GM19239 (cell line): ENCODE results near the gene PTPRN2.
"Not testable (repeated sequence)": the region's sequence is repeated elsewhere in the genome, so short reads cannot be mapped to it uniquely, and the experiment has no call there.

Source experiments
- DNase-seq: peaks from one replicate; pipeline ENCODE4 v3.0.0; 2011; ENCODE audit warnings: low spot score; ENCODE audit not compliant: insufficient read length
- FAIRE-seq: peaks from 2 replicates; lab custom pipeline; 2011; peaks lifted over from hg19 to GRCh38; lab: Jason Lieb, UNC

PTPRN2 gene

GRCh38 chr7:157993406-157994105 is 594.1 kb downstream of the PTPRN2 start:
- FAIRE-seq (no peak), DNase-seq (no peak)

DNA sequence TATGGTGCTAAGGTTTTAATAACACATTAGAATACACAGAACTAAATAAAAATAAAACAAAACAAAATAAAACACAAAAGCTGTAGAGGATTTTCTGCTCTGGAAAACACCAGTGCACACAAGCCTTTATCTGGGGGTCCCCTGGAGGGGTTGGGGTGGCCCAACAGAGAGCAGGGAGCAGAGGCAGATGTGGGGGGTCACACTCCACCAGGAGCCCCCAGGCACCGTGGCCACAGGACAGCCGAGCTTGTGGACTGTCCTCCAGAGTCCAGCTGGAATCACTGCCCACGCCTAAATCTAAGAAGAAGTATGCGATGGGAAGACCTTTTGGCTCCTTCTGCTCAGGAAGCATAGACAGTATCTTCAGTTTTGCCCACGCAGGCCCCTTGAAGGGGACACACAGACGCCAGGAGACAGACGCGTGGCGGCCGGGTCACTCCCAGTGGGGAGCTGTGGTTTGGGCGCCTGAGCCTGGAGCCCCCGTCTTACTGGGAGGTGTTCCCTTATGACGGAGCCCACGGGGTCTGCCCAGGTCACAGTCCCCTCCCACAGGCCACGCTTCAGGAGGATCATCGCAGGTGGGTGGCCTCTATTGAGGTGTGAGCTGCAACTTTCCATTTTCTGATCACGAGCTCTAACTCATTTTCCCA is 595.0 kb downstream of the PTPRN2 start:
- FAIRE-seq (no peak), DNase-seq (no peak)

DNA sequence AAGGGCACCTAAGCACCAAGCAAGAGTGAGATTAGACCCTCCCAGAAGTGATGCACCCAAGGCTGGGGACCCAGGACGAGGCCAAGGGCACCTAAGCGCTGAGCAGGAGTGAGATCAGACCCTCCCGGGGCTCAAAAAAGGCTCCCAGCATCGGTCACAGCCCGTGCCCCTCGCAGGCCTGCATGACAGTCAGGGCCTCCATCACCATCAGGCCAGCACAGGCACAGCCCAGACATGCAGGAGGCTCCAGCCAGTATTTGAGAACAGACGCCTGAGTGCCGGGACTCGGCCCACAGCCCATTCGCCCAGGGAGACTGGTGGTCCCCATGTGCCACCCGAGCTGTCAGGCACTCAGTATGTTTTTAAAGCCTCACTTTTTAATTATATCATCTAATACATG is 595.9 kb downstream of the PTPRN2 start:
- FAIRE-seq, result no peak
- DNase-seq, result no peak

- DNase-seq (no peak), FAIRE-seq (no peak)
Measured at GRCh38 chr7:157991351-157991750, 596.3 kb downstream of the PTPRN2 start.

DNA sequence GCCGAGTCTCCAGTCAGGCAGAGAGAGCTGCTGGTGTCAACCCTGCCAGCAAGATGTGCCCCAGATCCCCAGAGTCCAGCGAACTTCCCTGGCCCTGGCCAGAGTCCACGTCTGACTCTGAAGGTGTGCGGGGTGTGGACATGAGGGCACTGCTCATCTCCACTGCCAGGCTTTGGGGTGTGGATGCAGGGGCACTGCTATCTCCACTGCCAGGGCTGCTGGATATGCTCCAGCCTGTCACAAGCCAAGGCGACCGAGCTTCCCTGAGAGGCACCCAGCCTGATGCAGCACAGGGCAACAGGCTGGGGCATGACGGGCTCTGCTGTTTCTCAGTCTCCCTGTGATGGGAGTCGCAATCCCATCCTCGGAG is 596.8 kb downstream of the PTPRN2 start:
- FAIRE-seq, result no peak
- no peak for DNase-seq

DNA sequence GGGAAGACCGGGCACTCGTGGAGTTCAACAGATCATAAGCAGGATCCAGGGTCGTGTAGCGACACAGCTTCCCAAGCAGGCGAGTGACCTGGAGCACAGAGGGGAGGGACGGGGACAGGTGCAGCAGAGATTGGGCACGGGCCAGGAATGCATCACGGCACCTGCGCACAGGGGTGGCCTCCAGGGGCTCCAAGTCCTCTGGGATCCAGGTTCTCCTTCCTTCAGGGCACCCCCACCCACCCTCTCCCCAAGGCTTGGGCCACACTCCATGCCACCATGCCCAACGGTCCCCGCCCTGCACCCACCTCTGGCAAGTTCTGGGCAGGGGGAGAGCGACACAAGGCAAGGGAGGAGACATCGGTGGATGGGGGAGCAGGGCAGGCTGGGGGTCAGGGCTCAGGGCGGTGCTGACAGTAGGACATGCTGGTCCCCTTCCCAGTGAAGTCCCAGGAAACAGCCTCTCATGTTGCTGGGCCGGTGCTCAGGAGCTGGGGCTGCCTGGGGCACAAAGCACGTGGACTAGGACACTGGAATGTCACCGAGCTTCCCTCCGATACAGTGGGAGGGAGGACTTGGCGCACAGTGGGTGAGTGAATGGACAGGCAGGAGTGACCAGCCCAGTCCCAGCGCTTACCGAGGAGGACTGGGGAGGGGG is 597.3 kb downstream of the PTPRN2 start:
- no peak for FAIRE-seq
- no peak for DNase-seq

DNA sequence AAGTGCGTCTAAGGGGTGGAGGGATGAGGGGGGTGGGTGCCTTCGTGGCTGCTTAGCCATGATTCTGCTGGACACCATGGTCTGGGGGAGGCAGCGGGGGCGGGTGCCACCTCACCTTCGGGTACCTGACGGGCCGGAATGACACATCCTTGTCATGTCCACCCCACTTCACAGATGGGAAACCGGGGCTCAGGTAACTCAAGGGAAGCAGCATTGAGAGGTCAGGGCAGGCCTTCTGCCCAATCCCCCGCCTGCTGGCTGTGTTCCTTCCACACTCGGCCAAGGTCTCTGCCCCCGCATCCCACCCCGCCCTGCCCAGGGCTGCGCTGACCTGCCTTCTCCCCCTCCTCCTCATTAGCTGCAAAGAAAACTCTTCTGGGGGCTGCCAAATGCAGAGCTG is 598.0 kb downstream of the PTPRN2 start:
- DNase-seq, result no peak
- no peak for FAIRE-seq

DNA sequence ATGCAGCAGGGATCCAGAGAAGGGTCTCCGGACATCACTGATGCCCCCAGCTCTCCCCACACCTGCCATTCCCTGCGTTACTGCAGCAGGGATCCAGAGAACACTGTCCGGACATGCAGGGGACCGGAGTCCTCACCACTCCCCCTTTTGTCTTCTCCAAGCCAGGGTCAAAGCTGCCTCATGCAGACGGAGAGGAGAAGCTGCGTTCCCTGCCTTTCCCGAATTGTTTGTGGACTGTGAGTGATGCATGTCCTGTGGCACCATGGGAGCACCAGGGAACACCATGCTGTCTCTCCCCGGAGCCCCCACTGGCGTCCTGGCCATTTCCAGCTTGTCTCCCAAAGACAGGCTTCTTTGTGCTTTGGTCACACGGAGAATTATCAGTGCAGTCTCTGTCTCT is 599.7 kb downstream of the PTPRN2 start:
- FAIRE-seq (no peak), DNase-seq (no peak)

- no peak for DNase-seq
- no peak for FAIRE-seq
Measured at GRCh38 chr7:157986051-157986450, 601.6 kb downstream of the PTPRN2 start.

DNA sequence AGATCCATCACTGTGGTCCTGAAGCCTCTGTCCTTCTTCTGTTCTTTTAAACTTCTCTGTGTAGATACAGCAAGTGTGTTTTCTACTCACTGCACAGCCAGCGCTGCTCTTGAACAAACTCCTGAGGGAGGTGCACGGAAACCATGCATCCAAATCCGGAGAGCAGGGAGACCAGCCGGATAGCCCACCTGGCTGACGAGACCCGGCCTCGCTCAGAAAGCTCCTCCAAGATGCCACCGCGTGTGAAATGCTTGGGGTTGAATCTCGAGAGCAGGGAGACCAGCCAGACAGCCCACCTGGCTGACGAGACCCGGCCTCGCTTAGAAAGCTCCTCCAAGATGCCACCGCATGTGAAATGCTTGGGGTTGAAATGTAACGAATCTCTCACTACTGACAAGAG is 602.0 kb downstream of the PTPRN2 start:
- no peak for FAIRE-seq
- DNase-seq, result no peak

GRCh38 chr7:157984423-157985163 is 603.0 kb downstream of the PTPRN2 start:
- FAIRE-seq (no peak), DNase-seq (no peak)

- no peak for DNase-seq
- no peak for FAIRE-seq
Measured at GRCh38 chr7:157983502-157984422, 603.9 kb downstream of the PTPRN2 start.

DNA sequence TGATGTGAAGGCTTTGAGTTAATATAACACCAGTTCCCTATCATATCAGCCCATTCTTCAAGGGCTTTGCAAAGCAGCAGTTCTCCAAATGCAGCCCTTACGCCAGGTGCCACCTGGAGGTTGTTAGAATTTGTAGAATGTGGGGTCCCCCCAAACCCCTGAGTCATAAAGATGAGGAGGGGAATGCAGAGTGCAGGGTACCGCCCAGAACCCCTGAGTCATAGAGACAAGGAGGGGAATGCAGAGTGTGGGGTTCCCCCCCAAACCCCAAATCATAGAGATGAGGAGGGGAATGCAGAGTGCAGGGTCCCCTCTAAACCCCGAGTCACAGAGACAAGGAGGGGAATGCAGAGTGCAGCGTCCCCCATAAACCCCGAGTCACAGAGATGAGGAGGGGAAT is 605.8 kb downstream of the PTPRN2 start:
- FAIRE-seq (no peak), DNase-seq (no peak)

DNA sequence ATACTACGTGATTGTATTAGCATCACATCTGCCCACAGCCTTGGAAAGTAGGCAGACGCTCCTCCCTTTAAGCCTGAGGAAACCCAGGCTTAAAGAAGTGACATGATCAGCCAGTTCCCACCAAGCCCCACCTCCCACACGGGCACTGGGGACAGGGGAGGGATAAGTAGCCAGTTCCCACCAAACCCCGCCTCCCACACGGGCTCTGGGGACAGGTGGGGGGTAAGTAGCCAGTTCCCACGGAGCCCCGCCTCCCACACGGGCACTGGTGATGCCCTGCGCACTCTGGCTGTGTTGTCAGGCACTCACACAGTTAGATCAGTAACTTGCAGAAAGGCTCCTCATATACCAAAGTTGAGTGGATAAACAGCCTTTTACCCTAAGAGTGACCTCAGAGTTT is 606.8 kb downstream of the PTPRN2 start:
- DNase-seq (no peak), FAIRE-seq (no peak)

GRCh38 chr7:157980341-157980731 is 607.3 kb downstream of the PTPRN2 start:
- not testable (repeated sequence) for DNase-seq, FAIRE-seq

- FAIRE-seq, result no peak
- no peak for DNase-seq
Measured at GRCh38 chr7:157979636-157980340, 607.8 kb downstream of the PTPRN2 start.

DNA sequence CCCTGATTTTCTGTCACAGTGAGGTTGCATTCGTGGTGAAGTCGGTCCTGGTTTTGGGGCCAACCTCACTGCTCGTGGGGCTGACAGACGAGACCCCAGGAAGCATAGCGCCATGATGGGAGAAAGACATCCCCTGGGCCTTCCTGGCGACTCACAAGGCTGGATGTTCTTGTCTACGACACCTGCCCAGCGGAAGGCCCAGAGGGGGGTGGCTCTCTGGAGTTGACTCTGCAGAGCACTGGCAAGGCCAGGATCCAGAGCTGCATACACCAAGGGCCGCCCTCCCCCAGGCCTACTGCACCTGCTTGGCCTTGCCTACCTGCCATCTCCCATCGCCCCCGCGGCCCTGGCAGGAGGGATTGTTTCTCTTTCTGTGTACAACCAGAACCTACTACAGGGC is 608.9 kb downstream of the PTPRN2 start:
- DNase-seq (no peak), FAIRE-seq (no peak)

DNA sequence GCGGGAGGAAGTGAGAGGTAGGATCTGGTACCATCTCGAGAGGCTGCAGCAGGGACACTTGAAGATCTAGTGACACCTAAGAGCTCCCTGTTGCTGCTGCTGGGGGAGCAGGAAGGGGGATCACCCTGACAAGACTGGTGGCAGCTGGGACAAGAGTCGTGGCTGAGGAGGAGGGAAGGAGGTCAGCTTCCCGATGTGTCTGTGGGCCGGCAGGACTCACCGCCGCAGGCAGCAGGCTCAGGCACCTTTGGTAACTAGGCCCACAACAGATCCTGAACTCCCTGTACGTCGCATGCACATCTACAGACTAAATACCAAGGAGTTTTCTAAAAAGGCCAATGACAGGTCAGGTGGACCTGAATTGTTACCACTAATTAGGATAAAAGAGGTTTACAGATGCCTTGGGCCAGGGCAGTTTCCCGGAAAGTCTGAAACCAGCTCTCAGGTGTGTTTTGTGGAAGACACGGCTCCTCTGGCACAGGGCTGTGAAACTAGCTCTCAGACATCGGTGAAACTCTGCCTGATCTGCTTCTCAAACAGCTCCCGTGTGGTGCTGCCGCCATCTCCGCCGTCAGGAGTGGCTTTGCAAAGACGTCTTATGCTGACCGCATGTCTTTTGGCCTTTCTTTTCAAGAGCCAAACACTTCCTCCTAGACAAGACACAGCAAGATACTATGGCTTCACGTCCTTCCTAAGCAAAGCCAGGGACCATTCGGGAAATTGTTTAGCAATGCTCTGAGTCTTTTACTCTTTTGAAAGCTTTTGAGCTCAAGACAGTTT is 609.7 kb downstream of the PTPRN2 start:
- DNase-seq (no peak), FAIRE-seq (no peak)

GRCh38 chr7:157977306-157977705 is 610.3 kb downstream of the PTPRN2 start:
- no peak for FAIRE-seq
- no peak for DNase-seq
